BLaER1 treated with 17β-estradiol and CSF1 and Interleukin-3, amounts not matched to agents 10 nM and 100 nM (cell line): Measurements from ENCODE around the gene IQCM.

Experiments
- H3K27ac ChIP-seq, 11 experiments: shearing (Covaris generic); formaldehyde crosslinking; 2 replicates each; pipeline ENCODE4 v1.8.1; 2022
- H3K27me3 ChIP-seq, 11 experiments: shearing (Covaris generic); formaldehyde crosslinking; 2 replicates each; pipeline ENCODE4 v1.8.1; 2022
- H3K36me3 ChIP-seq, 11 experiments: shearing (Covaris generic); formaldehyde crosslinking; 2 replicates each; pipeline ENCODE4 v1.8.1; 2022
- H3K4me1 ChIP-seq, 10 experiments: shearing (Covaris generic); formaldehyde crosslinking; 2 replicates each; pipeline ENCODE4 v1.8.1; 2022
- H3K4me2 ChIP-seq, 11 experiments: shearing (Covaris generic); formaldehyde crosslinking; 2 replicates each; pipeline ENCODE4 v1.8.1; 2022
- H3K4me3 ChIP-seq, 10 experiments: shearing (Covaris generic); formaldehyde crosslinking; 2 replicates each; pipeline ENCODE4 v1.8.1; 2022
- H3K9ac ChIP-seq, 11 experiments: shearing (Covaris generic); formaldehyde crosslinking; 2 replicates each; pipeline ENCODE4 v1.8.1; 2022
- H3K9me3 ChIP-seq, 11 experiments: shearing (Covaris generic); formaldehyde crosslinking; replicated peaks in 1 of 11; 2 replicates each; pipeline ENCODE4 v1.8.1; 2022
- H4K20me1 ChIP-seq, 11 experiments: shearing (Covaris generic); formaldehyde crosslinking; 2 replicates each; pipeline ENCODE4 v1.8.1; 2022
- Cebpa-rat ChIP-seq, 11 experiments: shearing (Covaris generic); IDR thresholded peaks; 2 replicates each; pipeline ENCODE4 v1.8.1; 2022

Gene IQCM

GRCh38 chr4:149823769-149824221 is 8.2 kb upstream of the IQCM start:
- no peak overlapping the region for H3K4me2 ChIP-seq
- no peaks in the 10 kb centered on the region for H3K27me3 ChIP-seq
- H3K4me1 ChIP-seq: no peaks in the 10 kb centered on the region
- H3K9me3 ChIP-seq: no peaks in the 10 kb centered on the region
- no peak for TF ChIP-seq Cebpa-rat (IDR thresholded peaks at IDR 0.05)
- H4K20me1 ChIP-seq: no peaks in the 10 kb centered on the region
- no peak overlapping the region for H3K4me3 ChIP-seq
- H3K27ac ChIP-seq: no peak overlapping the region
- no peak overlapping the region for H3K9ac ChIP-seq
- no peaks in the 10 kb centered on the region for H3K36me3 ChIP-seq

DNA sequence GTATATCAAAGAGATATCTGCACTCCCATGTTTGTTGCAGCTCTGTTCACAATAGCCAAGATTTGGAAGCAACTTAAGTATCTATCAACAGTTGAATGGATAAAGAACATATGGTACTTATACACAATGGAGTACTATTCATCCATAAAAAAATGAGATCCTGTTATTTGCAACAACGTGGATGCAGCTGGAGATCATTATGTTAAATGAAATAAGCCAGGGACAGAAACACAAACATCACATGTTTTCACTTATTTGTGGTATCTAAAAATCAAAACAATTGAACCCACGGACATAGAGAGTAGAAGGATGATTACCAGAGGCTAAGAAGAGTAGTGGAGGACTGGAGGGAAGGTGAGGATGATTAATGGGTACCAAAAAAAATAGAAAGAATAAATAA is 14.2 kb downstream of the IQCM start:
- Histone ChIP-seq H4K20me1 (no peaks in the 10 kb centered on the region), H3K27me3 (no peaks in the 10 kb centered on the region), H3K9ac (no peak overlapping the region), H3K4me3 (no peak overlapping the region), H3K4me1 (peaks cover 0 to 10% (median 0%) of the 10 kb centered on the region in 10 experiments; a peak in 2 of 20 replicates), H3K27ac (no peak overlapping the region), H3K4me2 (no peak overlapping the region), H3K36me3 (no peaks in the 10 kb centered on the region), H3K9me3 (peaks cover 0 to 13% (median 4%) of the 10 kb centered on the region in 11 experiments; a peak in 9 of 22 replicates)
- no peak for TF ChIP-seq Cebpa-rat (IDR thresholded peaks at IDR 0.05)

GRCh38 chr4:149799546-149799945 is 16.1 kb downstream of the IQCM start:
- TF ChIP-seq Cebpa-rat (IDR thresholded peaks at IDR 0.05): no peak
- Histone ChIP-seq H4K20me1 (no peaks in the 10 kb centered on the region), H3K9ac (no peak overlapping the region), H3K36me3 (no peaks in the 10 kb centered on the region), H3K4me2 (no peak overlapping the region), H3K27me3 (no peaks in the 10 kb centered on the region), H3K9me3 (peaks cover 0 to 13% (median 4%) of the 10 kb centered on the region in 11 experiments; a peak in 9 of 22 replicates), H3K4me1 (peaks cover 0 to 17% (median 0%) of the 10 kb centered on the region in 10 experiments; a peak in 2 of 20 replicates), H3K27ac (no peak overlapping the region), H3K4me3 (no peak overlapping the region)

DNA sequence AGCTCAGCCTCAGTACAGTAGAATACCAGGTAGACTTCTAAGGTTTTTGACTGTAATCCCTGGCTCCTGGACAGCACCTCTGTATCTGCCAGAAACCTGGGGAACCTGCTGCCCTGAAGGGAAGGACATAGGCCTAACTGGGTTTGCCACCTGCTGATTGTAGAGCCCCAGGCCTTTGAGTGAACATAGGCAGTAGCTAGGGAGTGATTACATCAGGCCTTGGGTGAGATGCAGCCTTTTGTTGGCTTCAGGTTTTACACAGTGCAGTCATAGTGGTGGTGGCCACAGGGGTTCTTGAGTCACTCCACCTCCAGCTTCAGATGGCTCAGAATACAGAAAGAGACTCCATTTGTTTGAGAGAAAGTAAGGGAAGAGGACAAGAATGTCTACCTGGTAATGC is 19.3 kb downstream of the IQCM start:
- H3K4me3 ChIP-seq: no peak overlapping the region
- no peaks in the 10 kb centered on the region for H3K27me3 ChIP-seq
- H3K36me3 ChIP-seq: no peaks in the 10 kb centered on the region
- H4K20me1 ChIP-seq: no peaks in the 10 kb centered on the region
- H3K4me2 ChIP-seq: peak overlapping the region in 1 of 11 experiments; percentile 41; a peak in 2 of 22 replicates
- no peak overlapping the region for H3K9ac ChIP-seq
- no peaks in the 10 kb centered on the region for H3K9me3 ChIP-seq
- no peak overlapping the region for H3K27ac ChIP-seq
- TF ChIP-seq Cebpa-rat (IDR thresholded peaks at IDR 0.05): no peak
- H3K4me1 ChIP-seq: peaks cover 0 to 17% (median 0%) of the 10 kb centered on the region in 10 experiments; a peak in 2 of 20 replicates

GRCh38 chr4:149795256-149795655 is 20.4 kb downstream of the IQCM start:
- H3K4me3 ChIP-seq: no peak overlapping the region

GRCh38 chr4:149794352-149794751 is 21.3 kb downstream of the IQCM start:
- H3K4me2 ChIP-seq: no peak overlapping the region
- peaks cover 0 to 17% (median 0%) of the 10 kb centered on the region in 10 experiments; a peak in 2 of 20 replicates for H3K4me1 ChIP-seq
- no peaks in the 10 kb centered on the region for H3K27me3 ChIP-seq
- no peaks in the 10 kb centered on the region for H4K20me1 ChIP-seq
- H3K9me3 ChIP-seq: no peaks in the 10 kb centered on the region
- TF ChIP-seq Cebpa-rat (IDR thresholded peaks at IDR 0.05): no peak
- no peak overlapping the region for H3K9ac ChIP-seq
- no peak overlapping the region for H3K4me3 ChIP-seq
- no peak overlapping the region for H3K27ac ChIP-seq
- H3K36me3 ChIP-seq: no peaks in the 10 kb centered on the region

More at GRCh38 chr4:149795256-149795655, 20.4 kb downstream of the IQCM start:
- no peaks in the 10 kb centered on the region for H4K20me1 ChIP-seq
- no peak overlapping the region for H3K9ac ChIP-seq
- no peaks in the 10 kb centered on the region for H3K36me3 ChIP-seq
- H3K9me3 ChIP-seq: no peaks in the 10 kb centered on the region
- no peak for TF ChIP-seq Cebpa-rat (IDR thresholded peaks at IDR 0.05)
- H3K4me1 ChIP-seq: peaks cover 0 to 17% (median 0%) of the 10 kb centered on the region in 10 experiments; a peak in 2 of 20 replicates
- H3K27ac ChIP-seq: no peak overlapping the region
- no peaks in the 10 kb centered on the region for H3K27me3 ChIP-seq
- no peak overlapping the region for H3K4me2 ChIP-seq

DNA sequence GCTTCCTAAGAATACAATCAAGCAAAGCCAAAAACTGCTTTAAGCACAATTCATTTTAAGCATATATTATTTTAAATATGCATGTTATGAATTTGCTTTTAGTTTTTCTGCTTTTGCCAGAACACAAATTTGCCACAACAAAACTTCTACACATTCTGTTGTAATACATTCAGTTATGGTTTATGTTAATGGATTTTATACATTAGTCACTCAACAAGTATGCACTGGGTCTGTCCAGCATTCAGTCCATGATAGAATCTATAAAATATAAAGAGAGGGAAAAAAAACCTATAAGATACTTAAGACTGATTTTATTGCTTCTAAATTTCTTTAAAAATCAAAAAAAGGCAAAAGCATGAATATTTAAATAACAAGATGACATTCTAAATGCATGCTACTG is 22.2 kb downstream of the IQCM start:
- Histone ChIP-seq H3K36me3 (no peaks in the 10 kb centered on the region), H3K4me2 (no peak overlapping the region), H3K4me3 (no peak overlapping the region), H3K9me3 (no peaks in the 10 kb centered on the region), H3K27me3 (no peaks in the 10 kb centered on the region), H3K27ac (no peak overlapping the region), H3K4me1 (peaks cover 0 to 17% (median 0%) of the 10 kb centered on the region in 10 experiments; a peak in 2 of 20 replicates), H4K20me1 (no peaks in the 10 kb centered on the region), H3K9ac (no peak overlapping the region)
- TF ChIP-seq Cebpa-rat (IDR thresholded peaks at IDR 0.05): no peak

DNA sequence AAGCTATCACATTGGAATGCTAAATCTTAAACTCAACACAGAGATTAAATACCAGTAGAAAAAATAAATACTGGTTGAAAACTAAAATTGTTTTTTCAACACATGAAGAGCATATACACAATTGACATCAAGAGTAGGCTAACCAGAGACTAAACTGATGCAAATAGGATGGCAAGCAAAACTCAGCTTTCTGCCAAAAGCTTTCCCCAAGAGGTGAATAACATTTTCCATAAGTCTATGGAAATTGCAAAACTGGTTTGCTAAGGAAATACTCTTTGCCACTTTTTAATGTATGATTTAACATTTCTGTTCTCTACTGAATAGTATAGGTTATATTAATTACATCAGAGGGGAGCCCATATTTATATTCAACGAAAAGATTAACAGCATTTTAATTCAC is 23.8 kb downstream of the IQCM start:
- Histone ChIP-seq H3K27me3 (no peaks in the 10 kb centered on the region), H4K20me1 (no peaks in the 10 kb centered on the region), H3K4me2 (no peak overlapping the region), H3K27ac (no peak overlapping the region), H3K36me3 (no peaks in the 10 kb centered on the region), H3K9me3 (no peaks in the 10 kb centered on the region), H3K4me1 (peaks cover 0 to 11% (median 0%) of the 10 kb centered on the region in 10 experiments; a peak in 2 of 20 replicates), H3K4me3 (no peak overlapping the region), H3K9ac (no peak overlapping the region)
- no peak for TF ChIP-seq Cebpa-rat (IDR thresholded peaks at IDR 0.05)

DNA sequence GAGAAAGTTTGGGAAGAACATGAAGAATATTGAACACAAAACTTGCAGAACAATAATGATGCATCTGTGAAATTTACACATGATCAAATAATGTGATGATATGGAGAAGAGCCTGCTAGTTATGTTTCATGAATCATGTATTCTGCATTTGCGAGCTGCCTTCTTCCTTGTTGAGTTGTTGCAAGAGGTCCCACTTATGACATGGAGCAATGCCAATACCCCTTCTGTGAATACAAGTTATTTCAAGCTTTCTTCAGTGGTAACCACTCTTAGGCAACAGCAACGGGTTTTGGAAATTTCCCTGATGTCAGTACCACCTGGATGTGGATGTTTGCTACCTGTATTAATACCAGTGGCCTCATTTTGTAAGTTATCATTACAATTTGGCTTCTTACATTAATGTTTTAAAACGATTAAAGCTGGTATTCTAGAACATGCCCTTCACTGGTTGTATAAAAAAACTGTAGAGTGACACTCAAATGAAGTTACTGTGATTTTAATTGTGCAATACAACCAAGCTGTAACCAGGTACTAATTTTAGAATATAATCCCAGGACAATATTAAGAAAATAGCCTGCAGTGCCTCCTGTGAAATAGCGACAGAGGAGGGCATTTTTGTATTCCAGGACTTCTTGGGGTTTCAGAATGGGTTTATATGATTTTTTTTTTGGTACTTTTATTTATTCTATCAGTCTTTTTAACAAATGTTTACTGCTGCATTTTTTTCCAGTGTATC is 25.3 kb downstream of the IQCM start:
- Histone ChIP-seq H3K4me1 (no peaks in the 10 kb centered on the region), H3K9ac (no peak overlapping the region), H3K36me3 (no peaks in the 10 kb centered on the region), H4K20me1 (no peaks in the 10 kb centered on the region), H3K9me3 (no peaks in the 10 kb centered on the region), H3K4me3 (no peak overlapping the region), H3K4me2 (no peak overlapping the region), H3K27me3 (no peaks in the 10 kb centered on the region), H3K27ac (no peak overlapping the region)
- no peak for TF ChIP-seq Cebpa-rat (IDR thresholded peaks at IDR 0.05)

- no peaks in the 10 kb centered on the region for H3K27me3 ChIP-seq
- H3K36me3 ChIP-seq: no peaks in the 10 kb centered on the region
- H3K4me2 ChIP-seq: no peak overlapping the region
- no peaks in the 10 kb centered on the region for H4K20me1 ChIP-seq
- no peak overlapping the region for H3K4me3 ChIP-seq
- no peaks in the 10 kb centered on the region for H3K4me1 ChIP-seq
- no peak for TF ChIP-seq Cebpa-rat (IDR thresholded peaks at IDR 0.05)
- peaks cover 0 to 6% (median 0%) of the 10 kb centered on the region in 11 experiments; a peak in 1 of 22 replicates for H3K9me3 ChIP-seq
- H3K9ac ChIP-seq: no peak overlapping the region
- H3K27ac ChIP-seq: no peak overlapping the region
These were observed 27.3 kb downstream of the IQCM start for GRCh38 chr4:149788300-149788699.
